Activated CD8-positive, alpha-beta T cell treated with anti-CD3 and anti-CD28 coated beads for 36 hours (primary cell): Measurements from ENCODE around the gene MPEG1. TPM values are rescaled to one million over a fixed set of nuclear protein-coding genes. Genes with fewer than 3 reads are reported as not detected.

ENCODE experiments used
- ATAC-seq: fragments of 200-7000 bp; cut with Tn5 transposase; one replicate; pipeline ENCODE4 v1.10.0; 2021; ENCODE audit warnings: mild to moderate bottlenecking, moderate library complexity
- CTCF ChIA-PET: fragments of 350-600 bp; sonication (Branson Sonifier 250); formaldehyde crosslinking; loops from one replicate; lab custom pipeline; 2021; ENCODE audit warnings: antibody characterized with exemption; lab: Charles Lee
- POLR2A ChIA-PET: fragments of 350-600 bp; sonication (Branson Sonifier 250); formaldehyde crosslinking; loops from one replicate; lab custom pipeline; 2021; ENCODE audit warnings: antibody characterized with exemption; lab: Charles Lee
- DNase-seq: peaks from one replicate; pipeline ENCODE4 v3.0.0-alpha.2; 2020
- H3K27ac Mint-ChIP-seq: one replicate; pipeline ENCODE4 v1.8.0; 2021; ENCODE audit warnings: mild to moderate bottlenecking, mixed read lengths
- H3K27me3 Mint-ChIP-seq: one replicate; pipeline ENCODE4 v1.8.0; 2021; ENCODE audit warnings: mixed read lengths
- H3K36me3 Mint-ChIP-seq: one replicate; pipeline ENCODE4 v1.8.0; 2021; ENCODE audit warnings: low read depth, mixed read lengths
- H3K4me1 Mint-ChIP-seq: one replicate; pipeline ENCODE4 v1.8.0; 2021; ENCODE audit warnings: low read depth, mixed read lengths
- H3K4me3 Mint-ChIP-seq: one replicate; pipeline ENCODE4 v1.8.0; 2021; ENCODE audit warnings: mild to moderate bottlenecking, moderate library complexity, mixed read lengths
- H3K9me3 Mint-ChIP-seq: one replicate; pipeline ENCODE4 v1.8.0; 2021; ENCODE audit warnings: mixed read lengths
- CTCF ChIP-seq: fragments of 200-600 bp; IDR thresholded peaks from one replicate; pipeline ENCODE4 v1.8.0; 2022; ENCODE audit warnings: antibody characterized with exemption, mild to moderate bottlenecking
- intact Hi-C: fragments of 100-400 bp; cut with micrococcal nuclease; formaldehyde crosslinking; loops from one replicate; pipeline ENCODE4 v1.10.0; 2022
- total RNA-seq, 2 experiments: library from RNA; stranded (reverse); gene quantifications; one replicate each; pipeline ENCODE4 v1.2.3, GENCODE V29; 2021

MPEG1 gene
- total RNA-seq, 2 experiments from 2014 or later: not detected

- POLR2A ChIA-PET: no interaction called here
- intact Hi-C loops: no loop called here
- no peak overlapping the region for H3K4me3 Mint-ChIP-seq
- peaks cover 1% of the 10 kb centered on the region for H3K27me3 Mint-ChIP-seq
- H3K4me1 Mint-ChIP-seq: peaks cover 14% of the 10 kb centered on the region
- no peak for TF ChIP-seq CTCF
- ATAC-seq (no peak), DNase-seq (no peak)
- H3K36me3 Mint-ChIP-seq: no peaks in the 10 kb centered on the region
- H3K27ac Mint-ChIP-seq: no peak overlapping the region
- CTCF ChIA-PET: interaction anchor here (1.5 kb wide), 1 partner anchor 18 kb away, joined by 4 read pairs; no protein-coding TSS in a partner anchor
- H3K9me3 Mint-ChIP-seq: no peaks in the 10 kb centered on the region
Observed at GRCh38 chr11:59247531-59248227, 35.0 kb upstream of the MPEG1 start.

- H3K36me3 Mint-ChIP-seq: no peaks in the 10 kb centered on the region
- H3K9me3 Mint-ChIP-seq: peaks cover 4% of the 10 kb centered on the region
- CTCF ChIA-PET: no interaction called here
- no peak for TF ChIP-seq CTCF
- intact Hi-C loops: no loop called here
- POLR2A ChIA-PET: no interaction called here
- no peak overlapping the region for H3K27ac Mint-ChIP-seq
- ATAC-seq: no peak
- DNase-seq: no peak
- no peak overlapping the region for H3K4me3 Mint-ChIP-seq
- H3K27me3 Mint-ChIP-seq: peaks cover 1% of the 10 kb centered on the region
- peaks cover 13% of the 10 kb centered on the region for H3K4me1 Mint-ChIP-seq
Observed at GRCh38 chr11:59243633-59244032, 30.9 kb upstream of the MPEG1 start.

GRCh38 chr11:59240322-59240721 lies 27.6 kb upstream of the MPEG1 start:
- Mint-ChIP-seq H3K9me3 (peaks cover 16% of the 10 kb centered on the region), H3K27ac (no peak overlapping the region), H3K4me1 (no peaks in the 10 kb centered on the region), H3K4me3 (no peak overlapping the region), H3K27me3 (peaks cover 1% of the 10 kb centered on the region), H3K36me3 (no peaks in the 10 kb centered on the region)
- intact Hi-C loops: no loop called here
- TF ChIP-seq CTCF: no peak
- POLR2A ChIA-PET: no interaction called here
- no peak for ATAC-seq
- no peak for DNase-seq
- CTCF ChIA-PET: no interaction called here

- Mint-ChIP-seq H3K9me3 (no peaks in the 10 kb centered on the region), H3K4me3 (no peak overlapping the region), H3K27me3 (peaks cover 8% of the 10 kb centered on the region), H3K4me1 (peaks cover 8% of the 10 kb centered on the region), H3K27ac (no peak overlapping the region), H3K36me3 (no peaks in the 10 kb centered on the region)
- DNase-seq: no peak
- CTCF ChIA-PET: no interaction called here
- intact Hi-C loops: no loop called here
- ATAC-seq: no peak
- POLR2A ChIA-PET: interaction anchor here (0.9 kb wide), 1 partner anchor 16 kb away, joined by 3 read pairs; no protein-coding TSS in a partner anchor
- no peak for TF ChIP-seq CTCF
Observed at GRCh38 chr11:59226396-59226795, 13.7 kb upstream of the MPEG1 start.

GRCh38 chr11:59225017-59225416 lies 12.3 kb upstream of the MPEG1 start:
- H3K27ac Mint-ChIP-seq: no peak overlapping the region
- H3K36me3 Mint-ChIP-seq: no peaks in the 10 kb centered on the region
- ATAC-seq (no peak), DNase-seq (no peak)
- no peaks in the 10 kb centered on the region for H3K9me3 Mint-ChIP-seq
- POLR2A ChIA-PET: no interaction called here
- H3K4me3 Mint-ChIP-seq: no peak overlapping the region
- TF ChIP-seq CTCF: no peak
- peaks cover 8% of the 10 kb centered on the region for H3K27me3 Mint-ChIP-seq
- CTCF ChIA-PET: no interaction called here
- intact Hi-C loops: no loop called here
- H3K4me1 Mint-ChIP-seq: peaks cover 8% of the 10 kb centered on the region
